ENCODE data around the gene EOMES. TPM values are rescaled to one million over a fixed set of nuclear protein-coding genes. Genes with fewer than 3 reads are reported as not detected.
"Not testable (repeated sequence)": the region's sequence is repeated elsewhere in the genome, so short reads cannot be mapped to it uniquely, and the experiment has no call there.

EOMES gene
- total RNA-seq = 0.16 TPM

GRCh38 chr3:27721717-27722564 lies at the start of gene EOMES:
TSS of gene EOMES (minus strand) at chr3:27722323. CDS start at chr3:27722294, 29 bp downstream.
- no peak for DNase-seq (ENCODE audit: low spot score)

GRCh38 chr3:27770384-27770783 lies 48.3 kb upstream of the EOMES start:
- not testable (repeated sequence) for DNase-seq (ENCODE audit: low spot score)

GRCh38 chr3:27767000-27767399 lies 44.9 kb upstream of the EOMES start:
- no peak for DNase-seq (ENCODE audit: low spot score)

GRCh38 chr3:27758083-27758482 lies 36.0 kb upstream of the EOMES start:
- DNase-seq (ENCODE audit: low spot score) = no peak

GRCh38 chr3:27756877-27757276 lies 34.8 kb upstream of the EOMES start:
- no peak for DNase-seq (ENCODE audit: low spot score)

GRCh38 chr3:27752926-27753325 lies 30.8 kb upstream of the EOMES start:
- no peak for DNase-seq (ENCODE audit: low spot score)

GRCh38 chr3:27749643-27750042 lies 27.5 kb upstream of the EOMES start:
- no peak for DNase-seq (ENCODE audit: low spot score)

- no peak for DNase-seq (ENCODE audit: low spot score)
Observed at GRCh38 chr3:27746838-27747237, 24.7 kb upstream of the EOMES start.

GRCh38 chr3:27740854-27741253 lies 18.7 kb upstream of the EOMES start:
- no peak for DNase-seq (ENCODE audit: low spot score)

GRCh38 chr3:27737091-27737490 lies 15.0 kb upstream of the EOMES start:
- DNase-seq (ENCODE audit: low spot score) = no peak

GRCh38 chr3:27730774-27731659 lies 8.9 kb upstream of the EOMES start:
- DNase-seq (ENCODE audit: low spot score) = no peak

- DNase-seq (ENCODE audit: low spot score) = no peak
Observed at GRCh38 chr3:27729748-27730611, 7.9 kb upstream of the EOMES start.

GRCh38 chr3:27729325-27729724 lies 7.2 kb upstream of the EOMES start:
- no peak for DNase-seq (ENCODE audit: low spot score)

GRCh38 chr3:27728195-27729087 lies 6.3 kb upstream of the EOMES start:
- no peak for DNase-seq (ENCODE audit: low spot score)

- no peak for DNase-seq (ENCODE audit: low spot score)
Observed at GRCh38 chr3:27726240-27726639, 4.1 kb upstream of the EOMES start.

- no peak for DNase-seq (ENCODE audit: low spot score)
Observed at GRCh38 chr3:27724459-27725197, 2.5 kb upstream of the EOMES start.

GRCh38 chr3:27723815-27724458 lies 1.8 kb upstream of the EOMES start:
- DNase-seq (ENCODE audit: low spot score) = no peak

- DNase-seq (ENCODE audit: low spot score) = no peak
Observed at GRCh38 chr3:27723456-27723814, 1.3 kb upstream of the EOMES start.

- no peak for DNase-seq (ENCODE audit: low spot score)
Observed at GRCh38 chr3:27723001-27723445, 900 bp upstream of the EOMES start.

Measured in ureter (tissue), 1 donor.